H9 (cell line): Measurements from ENCODE around the gene PIP4P1. TPM values are rescaled to one million over a fixed set of nuclear protein-coding genes. Genes with fewer than 3 reads are reported as not detected.
"Not testable (repeated sequence)": the region's sequence is repeated elsewhere in the genome, so short reads cannot be mapped to it uniquely, and the experiment has no call there.

Experiments
- DNase-seq: peaks from one replicate; pipeline ENCODE4 v3.0.0-alpha.2; 2017
- H2AFZ ChIP-seq: one replicate; pipeline ENCODE4 v1.6.1; 2013; ENCODE audit warnings: mild to moderate bottlenecking, low read length, control low read depth, moderate library complexity
- H2AK5ac ChIP-seq: 2 replicates; pipeline ENCODE4 v1.6.1; 2013; ENCODE audit warnings: low read length, control low read depth, mixed read lengths; ENCODE audit not compliant: insufficient read length
- H2BK120ac ChIP-seq: one replicate; pipeline ENCODE4 v1.6.1; 2013; ENCODE audit warnings: low read depth, mild to moderate bottlenecking, low read length, control low read depth, inconsistent platforms; ENCODE audit not compliant: poor library complexity, severe bottlenecking
- H2BK12ac ChIP-seq: 2 replicates; pipeline ENCODE4 v1.6.1; 2013; ENCODE audit warnings: low read length, control low read depth, mixed read lengths, low read depth; ENCODE audit not compliant: insufficient read length
- H2BK15ac ChIP-seq: 2 replicates; pipeline ENCODE4 v1.6.1; 2013; ENCODE audit warnings: low read depth, low read length, control low read depth
- H2BK20ac ChIP-seq: one replicate; pipeline ENCODE4 v1.6.1; 2013; ENCODE audit warnings: low read depth, mild to moderate bottlenecking, low read length, control low read depth, inconsistent platforms; ENCODE audit not compliant: poor library complexity, severe bottlenecking
- H2BK5ac ChIP-seq: 2 replicates; pipeline ENCODE4 v1.6.1; 2013; ENCODE audit warnings: low read length, control low read depth, mixed read lengths; ENCODE audit not compliant: insufficient read length
- H3K14ac ChIP-seq: 2 replicates; pipeline ENCODE4 v1.6.1; 2013; ENCODE audit warnings: low read length, control low read depth; ENCODE audit not compliant: insufficient read depth
- H3K18ac ChIP-seq: 2 replicates; pipeline ENCODE4 v1.6.1; 2013; ENCODE audit warnings: low read depth, mild to moderate bottlenecking, mixed read lengths, low read length, control low read depth; ENCODE audit not compliant: insufficient read length
- H3K23ac ChIP-seq: 2 replicates; pipeline ENCODE4 v1.6.1; 2013; ENCODE audit warnings: low read length, control low read depth, mixed read lengths, low read depth; ENCODE audit not compliant: insufficient read length
- H3K23me2 ChIP-seq: 2 replicates; pipeline ENCODE4 v1.6.1; 2013; ENCODE audit warnings: low read depth, mild to moderate bottlenecking, mixed read lengths, low read length, control low read depth; ENCODE audit not compliant: insufficient read length, poor library complexity, severe bottlenecking
- H3K27ac ChIP-seq: 2 replicates; pipeline ENCODE4 v1.5.1; 2013; ENCODE audit warnings: low read length, control low read depth, mixed read lengths, low read depth; ENCODE audit not compliant: insufficient read length
- H3K27me3 ChIP-seq: 2 replicates; pipeline ENCODE4 v1.6.1; 2013; ENCODE audit warnings: low read length, control low read depth, inconsistent platforms; ENCODE audit not compliant: insufficient read depth
- H3K4ac ChIP-seq: 2 replicates; pipeline ENCODE4 v1.6.1; 2013; ENCODE audit warnings: low read depth, mild to moderate bottlenecking, control low read depth, inconsistent platforms, low read length, moderate library complexity
- H3K4me1 ChIP-seq: 2 replicates; pipeline ENCODE4 v1.6.1; 2013; ENCODE audit warnings: low read length, control low read depth, inconsistent platforms; ENCODE audit not compliant: insufficient read depth
- H3K4me2 ChIP-seq: 2 replicates; pipeline ENCODE4 v1.6.1; 2013; ENCODE audit warnings: low read length, control low read depth, mixed read lengths; ENCODE audit not compliant: insufficient read length, insufficient read depth
- H3K56ac ChIP-seq: 2 replicates; pipeline ENCODE4 v1.6.1; 2013; ENCODE audit warnings: low read depth, mild to moderate bottlenecking, mixed read lengths, low read length, control low read depth; ENCODE audit not compliant: insufficient read length
- H3K79me1 ChIP-seq: 2 replicates; pipeline ENCODE4 v1.6.1; 2013; ENCODE audit warnings: low read depth, mild to moderate bottlenecking, moderate library complexity, low read length, control low read depth, inconsistent platforms; ENCODE audit not compliant: insufficient read depth, poor library complexity, severe bottlenecking
- H3K79me2 ChIP-seq: 2 replicates; pipeline ENCODE4 v1.6.1; 2013; ENCODE audit warnings: low read length, control low read depth, inconsistent platforms; ENCODE audit not compliant: insufficient read depth
- H3K9ac ChIP-seq: 2 replicates; pipeline ENCODE4 v1.6.1; 2013; ENCODE audit warnings: low read length, control low read depth, mixed read lengths; ENCODE audit not compliant: insufficient read length; ENCODE audit errors: extremely low read depth
- H3K9me3 ChIP-seq: one replicate; pipeline ENCODE4 v1.6.1; 2013; ENCODE audit warnings: low read depth, low read length, inconsistent platforms; ENCODE audit not compliant: control insufficient read depth
- H3T11ph ChIP-seq: one replicate; pipeline ENCODE4 v1.6.1; 2013; ENCODE audit warnings: mild to moderate bottlenecking, low read length, control low read depth, inconsistent platforms
- H4K20me1 ChIP-seq: one replicate; pipeline ENCODE4 v1.6.1; 2013; ENCODE audit not compliant: control insufficient read depth, insufficient read length, insufficient read depth
- H4K5ac ChIP-seq: 2 replicates; pipeline ENCODE4 v1.6.1; 2013; ENCODE audit warnings: low read depth, mild to moderate bottlenecking, mixed read lengths, low read length, control low read depth; ENCODE audit not compliant: insufficient read length
- H4K8ac ChIP-seq: replicated peaks from 2 replicates; pipeline ENCODE4 v1.6.1; 2013; ENCODE audit warnings: low read length, control low read depth, mixed read lengths, low read depth; ENCODE audit not compliant: insufficient read length
- H4K91ac ChIP-seq: 2 replicates; pipeline ENCODE4 v1.6.1; 2013; ENCODE audit warnings: low read depth, mild to moderate bottlenecking, moderate library complexity, mixed read lengths, low read length, control low read depth; ENCODE audit not compliant: insufficient read length
- H3K27ac Mint-ChIP-seq, 3 experiments: 2 replicates in 2 of 3; 3 replicates in 1 of 3; pipeline ENCODE4 v1.8.0; 2020 to 2021; ENCODE audit warnings: mixed read lengths in 3 of 3, mild to moderate bottlenecking in 1 of 3, moderate library complexity in 1 of 3
- H3K27me3 Mint-ChIP-seq: 2 replicates; pipeline ENCODE4 v1.8.0; 2021; ENCODE audit warnings: low read depth, mild to moderate bottlenecking, moderate library complexity, mixed read lengths
- H3K36me3 Mint-ChIP-seq, 3 experiments: 2 replicates in 2 of 3; 3 replicates in 1 of 3; pipeline ENCODE4 v1.8.0; 2020 to 2021; ENCODE audit warnings: low read depth in 3 of 3, mixed read lengths in 3 of 3; ENCODE audit not compliant: insufficient read depth in 1 of 3
- H3K4me1 Mint-ChIP-seq, 2 experiments: 2 replicates each; pipeline ENCODE4 v1.8.0; 2020; ENCODE audit warnings: mixed read lengths in 2 of 2
- H3K4me3 Mint-ChIP-seq, 2 experiments: 2 replicates in 1 of 2; 3 replicates in 1 of 2; pipeline ENCODE4 v1.8.0; 2020 to 2021; ENCODE audit warnings: mild to moderate bottlenecking in 2 of 2, mixed read lengths in 2 of 2, moderate library complexity in 1 of 2
- H3K9me3 Mint-ChIP-seq, 2 experiments: 2 replicates in 1 of 2; 3 replicates in 1 of 2; pipeline ENCODE4 v1.8.0; 2020; ENCODE audit warnings: mild to moderate bottlenecking in 2 of 2, mixed read lengths in 2 of 2, moderate library complexity in 1 of 2
- WGBS: extraction: QIAGEN DNeasy Blood & Tissue Kit; methylation state at CpG from one replicate; pipeline ENCODE4 v1.1.7; 2013; ENCODE audit warnings: missing lambda C conversion rate, low lambda C conversion rate, mixed read lengths; ENCODE audit not compliant: insufficient read length; ENCODE audit errors: extremely low coverage; 5-methylcytosine and 5-hydroxymethylcytosine counted together
- total RNA-seq: library from RNA; stranded (reverse); gene quantifications from 2 replicates; pipeline ENCODE4 v1.2.1, GENCODE V29; 2021

Gene PIP4P1
- total RNA-seq, 1 experiment from 2014 or later = 41.6 TPM

GRCh38 chr14:20506752-20507151 lies 45.5 kb upstream of the PIP4P1 start:
- H3K23ac ChIP-seq, H3T11ph ChIP-seq, H2AFZ ChIP-seq, H3K9me3 ChIP-seq, H2BK120ac ChIP-seq, H3K23me2 ChIP-seq, H2BK15ac ChIP-seq, H3K14ac ChIP-seq, DNase-seq, H3K9me3 Mint-ChIP-seq, H3K56ac ChIP-seq, H3K4me1 Mint-ChIP-seq, H4K8ac ChIP-seq, H3K4me3 Mint-ChIP-seq, H2BK12ac ChIP-seq, H3K9ac ChIP-seq, H3K27me3 Mint-ChIP-seq, H3K27ac Mint-ChIP-seq, H2AK5ac ChIP-seq, H3K4ac ChIP-seq, H4K20me1 ChIP-seq, H3K27ac ChIP-seq, H4K5ac ChIP-seq, H4K91ac ChIP-seq, H3K27me3 ChIP-seq, H2BK20ac ChIP-seq, H3K79me1 ChIP-seq, H3K18ac ChIP-seq, H3K36me3 Mint-ChIP-seq, H3K4me1 ChIP-seq, H2BK5ac ChIP-seq, H3K79me2 ChIP-seq, H3K4me2 ChIP-seq: not testable (repeated sequence)
- WGBS = no CpG with 5 or more reads among the region's 30 CpGs

DNA sequence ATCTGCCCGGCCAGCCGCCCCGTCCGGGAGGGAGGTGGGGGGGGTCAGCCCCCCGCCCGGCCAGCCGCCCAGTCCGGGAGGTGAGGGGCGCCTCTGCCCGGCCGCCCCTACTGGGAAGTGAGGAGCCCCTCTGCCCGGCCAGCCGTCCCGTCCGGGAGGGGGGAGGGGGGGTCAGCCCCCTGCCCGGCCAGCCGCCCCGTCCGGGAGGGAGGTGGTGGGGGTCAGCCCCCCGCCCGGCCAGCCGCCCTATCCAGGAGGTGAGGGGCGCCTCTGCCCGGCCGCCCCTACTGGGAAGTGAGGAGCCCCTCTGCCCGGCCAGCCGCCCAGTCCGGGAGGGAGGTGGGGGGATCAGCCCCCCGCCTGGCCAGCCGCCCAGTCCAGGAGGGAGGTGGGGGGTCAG lies 45.0 kb upstream of the PIP4P1 start:
- not testable (repeated sequence) for H3K56ac ChIP-seq, H3K4me1 Mint-ChIP-seq, H3K27ac Mint-ChIP-seq, H4K5ac ChIP-seq, H3K27me3 Mint-ChIP-seq, H3K9me3 ChIP-seq, H3K27ac ChIP-seq, H3K9me3 Mint-ChIP-seq, H2BK5ac ChIP-seq, H4K20me1 ChIP-seq, H3K23ac ChIP-seq, H4K8ac ChIP-seq, H3K18ac ChIP-seq, H3K79me1 ChIP-seq, H2BK20ac ChIP-seq, H3K23me2 ChIP-seq, H3K27me3 ChIP-seq, H3T11ph ChIP-seq, H2BK12ac ChIP-seq, H3K4me3 Mint-ChIP-seq, DNase-seq, H3K14ac ChIP-seq, H3K4me1 ChIP-seq, H3K36me3 Mint-ChIP-seq, H4K91ac ChIP-seq, H3K4ac ChIP-seq, H3K4me2 ChIP-seq, H2BK15ac ChIP-seq, H2BK120ac ChIP-seq, H3K79me2 ChIP-seq, H2AFZ ChIP-seq, H3K9ac ChIP-seq, H2AK5ac ChIP-seq
- no CpG with 5 or more reads among the region's 30 CpGs for WGBS
